Lung (tissue), 12 donors: ENCODE data around the gene LMNTD2. TPM values are rescaled to one million over a fixed set of nuclear protein-coding genes. Genes with fewer than 3 reads are reported as not detected.

Experiments used
- ATAC-seq: fragments of 200-7000 bp; cut with Tn5 transposase; one replicate; pipeline ENCODE4 v1.9.1; 2020; ENCODE audit warnings: moderate number of reproducible peaks; ENCODE audit not compliant: insufficient read depth, low FRiP score
- DNase-seq, 3 donors: peaks; one replicate each; pipeline ENCODE4 v3.0.0-alpha.2; 2013 to 2017
- H3K27ac ChIP-seq, 2 donors: one replicate each; pipeline ENCODE4 v1.5.1; 2013; ENCODE audit warnings: mild to moderate bottlenecking in 2 of 2, moderate library complexity in 2 of 2, control low read depth in 1 of 2, inconsistent platforms in 1 of 2, low read depth in 1 of 2, low read length in 1 of 2
- H3K27me3 ChIP-seq, 3 donors: one replicate each; pipeline ENCODE4 v1.5.1; 2013; ENCODE audit warnings: low read length in 2 of 3; ENCODE audit not compliant: control insufficient read depth in 3 of 3, insufficient read depth in 3 of 3
- H3K36me3 ChIP-seq, 4 donors: one replicate each; pipeline ENCODE4 v1.5.1; 2013; ENCODE audit warnings: low read length in 4 of 4, mild to moderate bottlenecking in 1 of 4, moderate library complexity in 1 of 4; ENCODE audit not compliant: control insufficient read depth in 4 of 4, insufficient read depth in 4 of 4
- H3K4me1 ChIP-seq, 5 donors: one replicate each; pipeline ENCODE4 v1.5.1; 2013; ENCODE audit warnings: low read length in 5 of 5, mild to moderate bottlenecking in 2 of 5, moderate library complexity in 1 of 5; ENCODE audit not compliant: control insufficient read depth in 5 of 5, insufficient read depth in 5 of 5
- H3K4me3 ChIP-seq: one replicate; pipeline ENCODE4 v1.5.1; 2013; ENCODE audit warnings: mild to moderate bottlenecking, control low read depth, moderate library complexity
- H3K9ac ChIP-seq, 2 donors: one replicate each; pipeline ENCODE4 v1.5.1; 2013; ENCODE audit warnings: low read length in 2 of 2, control low read depth in 1 of 2; ENCODE audit not compliant: insufficient read depth in 1 of 2
- H3K9me3 ChIP-seq, 4 donors: one replicate each; pipeline ENCODE4 v1.5.1; 2013; ENCODE audit warnings: low read length in 3 of 4, mild to moderate bottlenecking in 1 of 4, moderate library complexity in 1 of 4; ENCODE audit not compliant: control insufficient read depth in 4 of 4, insufficient read depth in 3 of 4
- WGBS, 2 donors: extraction: QIAGEN DNeasy Blood & Tissue Kit; methylation state at CpG; one replicate each; pipeline ENCODE4 v1.1.7; 2013; 5-methylcytosine and 5-hydroxymethylcytosine counted together
- polyA plus RNA-seq, 2 donors: library from polyadenylated mRNA; stranded (reverse); fragments of 200-250 nt; gene quantifications; one replicate each; pipeline ENCODE4 v1.2.1, GENCODE V29; 2013
- total RNA-seq, 2 donors: library from RNA; depleted of rRNA in 1 of 2; stranded (reverse); fragments of >200 nt in 1 of 2; gene quantifications; one replicate each; pipeline ENCODE4 v1.2.1, GENCODE V29; 2014 to 2021
- TF ChIP-seq, protein P1 (sequence below): IDR thresholded peaks from 2 replicates; pipeline ENCODE4 v1.5.1; 2012; ENCODE audit warnings: mild to moderate bottlenecking; ENCODE audit errors: control extremely low read depth, extremely low read depth
- donor health status: control.
- donor health status: control.
- donor health status: Bipolar disorder and iron deficiency.
- donor health status: healthy.
- donor health status: DM: yes; HTN: yes; CAD: no.

LMNTD2 gene
- total and polyA plus RNA-seq, 4 donors = 2.3 to 9.7 (median 3.8) TPM

DNA sequence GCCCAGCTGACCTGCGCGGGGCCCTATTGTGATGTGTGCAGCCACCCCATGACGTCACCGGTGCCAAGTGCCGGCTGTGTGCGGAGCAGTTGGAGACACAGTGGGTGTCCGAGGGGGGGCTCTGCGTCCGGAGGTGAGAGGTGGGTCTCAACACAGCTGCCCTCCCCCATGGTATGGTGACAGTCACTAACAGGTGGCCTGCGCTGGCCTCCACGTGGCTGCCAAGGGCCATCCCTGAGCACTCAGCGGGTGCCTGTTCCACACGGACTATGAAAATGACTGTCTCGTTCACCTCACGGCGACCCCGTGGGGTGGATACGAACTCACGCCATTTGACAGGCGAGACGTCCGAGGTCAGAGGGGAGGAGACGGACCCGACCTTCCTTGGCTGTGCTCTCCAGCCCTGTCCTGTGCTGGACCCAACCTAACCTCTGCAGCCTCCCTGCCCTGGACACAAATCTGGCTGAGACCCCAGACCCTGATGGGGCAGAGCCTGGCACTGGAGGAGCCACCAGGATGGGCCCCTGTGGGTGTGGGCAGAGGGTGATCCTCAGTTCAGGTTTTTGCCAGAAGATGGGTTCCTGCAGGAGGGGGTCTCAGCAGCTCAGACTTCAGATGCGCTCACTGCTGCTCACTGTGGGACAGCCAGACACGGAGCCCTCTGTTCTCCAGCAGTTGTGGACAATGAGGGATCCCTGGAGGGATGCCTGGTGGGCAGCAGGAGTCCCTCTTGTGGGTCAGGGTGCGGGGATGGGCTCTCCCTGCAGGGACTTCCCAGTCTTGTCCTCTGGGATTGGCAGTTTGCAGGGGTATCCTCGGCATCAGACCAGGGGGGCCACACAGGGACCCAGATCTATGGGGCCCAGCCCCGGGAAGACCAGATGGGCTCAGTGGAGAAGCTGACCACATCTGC, 31.5 kb downstream of the LMNTD2 start:
- TF ChIP-seq, protein P1, sequence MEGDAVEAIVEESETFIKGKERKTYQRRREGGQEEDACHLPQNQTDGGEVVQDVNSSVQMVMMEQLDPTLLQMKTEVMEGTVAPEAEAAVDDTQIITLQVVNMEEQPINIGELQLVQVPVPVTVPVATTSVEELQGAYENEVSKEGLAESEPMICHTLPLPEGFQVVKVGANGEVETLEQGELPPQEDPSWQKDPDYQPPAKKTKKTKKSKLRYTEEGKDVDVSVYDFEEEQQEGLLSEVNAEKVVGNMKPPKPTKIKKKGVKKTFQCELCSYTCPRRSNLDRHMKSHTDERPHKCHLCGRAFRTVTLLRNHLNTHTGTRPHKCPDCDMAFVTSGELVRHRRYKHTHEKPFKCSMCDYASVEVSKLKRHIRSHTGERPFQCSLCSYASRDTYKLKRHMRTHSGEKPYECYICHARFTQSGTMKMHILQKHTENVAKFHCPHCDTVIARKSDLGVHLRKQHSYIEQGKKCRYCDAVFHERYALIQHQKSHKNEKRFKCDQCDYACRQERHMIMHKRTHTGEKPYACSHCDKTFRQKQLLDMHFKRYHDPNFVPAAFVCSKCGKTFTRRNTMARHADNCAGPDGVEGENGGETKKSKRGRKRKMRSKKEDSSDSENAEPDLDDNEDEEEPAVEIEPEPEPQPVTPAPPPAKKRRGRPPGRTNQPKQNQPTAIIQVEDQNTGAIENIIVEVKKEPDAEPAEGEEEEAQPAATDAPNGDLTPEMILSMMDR = no peak
- no peak overlapping the region for H3K4me3 ChIP-seq
- no peak overlapping the region for H3K9ac ChIP-seq
- no peak for ATAC-seq
- H3K27ac ChIP-seq = peak overlapping the region in 1 of 2 donors; percentile 8
- WGBS, 2 donors = 81 to 88% methylated on average over 29 of the region's 29 CpGs
- no peaks in the 10 kb centered on the region for H3K27me3 ChIP-seq
- no peaks in the 10 kb centered on the region for H3K9me3 ChIP-seq
- peaks cover 0 to 30% (median 3%) of the 10 kb centered on the region in 4 donors for H3K36me3 ChIP-seq
- H3K4me1 ChIP-seq = peaks cover 0 to 7% (median 2%) of the 10 kb centered on the region in 5 donors
- no peak for DNase-seq

- Histone ChIP-seq H3K27me3 (no peaks in the 10 kb centered on the region), H3K36me3 (peaks cover 0 to 26% (median under 1%) of the 10 kb centered on the region in 4 donors), H3K27ac (no peak overlapping the region), H3K9ac (no peak overlapping the region), H3K4me1 (peaks cover 0 to 7% (median 0%) of the 10 kb centered on the region in 5 donors), H3K4me3 (no peak overlapping the region), H3K9me3 (no peaks in the 10 kb centered on the region)
- ATAC-seq (no peak), DNase-seq (no peak)
- 85 to 90% methylated on average over 30 of the region's 30 CpGs for WGBS, 2 donors
- TF ChIP-seq, protein P1 = no peak
These were observed 32.2 kb downstream of the LMNTD2 start for GRCh38 chr11:528166-528814.

GRCh38 chr11:526192-526591, 34.3 kb downstream of the LMNTD2 start:
- Histone ChIP-seq H3K36me3 (peaks cover 0 to 6% (median 0%) of the 10 kb centered on the region in 4 donors), H3K4me1 (peaks cover 0 to 7% (median 0%) of the 10 kb centered on the region in 5 donors), H3K9me3 (no peaks in the 10 kb centered on the region), H3K27me3 (no peaks in the 10 kb centered on the region), H3K4me3 (no peak overlapping the region), H3K9ac (no peak overlapping the region), H3K27ac (no peak overlapping the region)
- 84 to 88% methylated on average over 17 of the region's 17 CpGs for WGBS, 2 donors
- no peak for DNase-seq
- no peak for ATAC-seq
- TF ChIP-seq, protein P1 = no peak
